Right atrium auricular region (tissue), 2 donors: ENCODE results near the gene DGKG. TPM values are rescaled to one million over a fixed set of nuclear protein-coding genes. Genes with fewer than 3 reads are reported as not detected.

Experiments
- DNase-seq: peaks from one replicate; pipeline ENCODE4 v3.0.0-alpha.2; 2019; ENCODE audit warnings: low spot score
- H3K27ac ChIP-seq, 2 donors: fragments of 200-600 bp; sonication (generic); 1 replicate in 1 of 2; 2 replicates in 1 of 2; pipeline ENCODE4 v1.5.1; 2016 to 2019
- H3K27me3 ChIP-seq, 2 donors: fragments of 200-600 bp; sonication (generic); one replicate each; pipeline versions ENCODE4 v1.5.1 to v1.6.0; 2017 to 2019
- H3K36me3 ChIP-seq: fragments of 200-600 bp; sonication (generic); one replicate; pipeline ENCODE4 v1.5.1; 2016
- H3K4me1 ChIP-seq, 2 donors: fragments of 200-600 bp; sonication (generic); one replicate each; pipeline versions ENCODE4 v1.5.1 to v1.6.0; 2017 to 2019
- H3K4me3 ChIP-seq, 2 donors: fragments of 200-600 bp; sonication (generic); 1 replicate in 1 of 2; 2 replicates in 1 of 2; pipeline ENCODE4 v1.5.1; 2017 to 2019; ENCODE audit warnings: mild to moderate bottlenecking in 1 of 2, moderate library complexity in 1 of 2
- H3K9me3 ChIP-seq, 2 donors: fragments of 200-600 bp; sonication (generic); one replicate each; pipeline ENCODE4 v1.5.1; 2019
- CTCF ChIP-seq, 2 donors: fragments of 200-600 bp; sonication (generic); IDR thresholded peaks; one replicate each; pipeline ENCODE4 v1.5.1; 2019; ENCODE audit warnings: antibody characterized with exemption in 2 of 2
- total RNA-seq, 2 donors: library from RNA; depleted of rRNA; stranded (reverse); fragments of >200 nt; gene quantifications; one replicate each; pipeline ENCODE4 v1.1.0, GENCODE V29; 2016

Gene DGKG
- total RNA-seq, 2 donors from 2014 or later = 25.1 to 27.4 TPM

GRCh38 chr3:186100398-186100797 lies 261.6 kb downstream of the DGKG start:
- H3K36me3 ChIP-seq = no peaks in the 10 kb centered on the region
- no peaks in the 10 kb centered on the region for H3K27me3 ChIP-seq
- H3K4me1 ChIP-seq = peaks cover 0 to 37% of the 10 kb centered on the region in 2 donors
- no peak for TF ChIP-seq CTCF (IDR thresholded peaks at IDR 0.05)
- H3K27ac ChIP-seq = no peak overlapping the region
- no peaks in the 10 kb centered on the region for H3K9me3 ChIP-seq
- H3K4me3 ChIP-seq = no peak overlapping the region
- no peak for DNase-seq

- TF ChIP-seq CTCF (IDR thresholded peaks at IDR 0.05) = no peak
- H3K27ac ChIP-seq = peak overlapping the region in 1 of 2 donors; percentile 42
- H3K9me3 ChIP-seq = no peaks in the 10 kb centered on the region
- no peaks in the 10 kb centered on the region for H3K27me3 ChIP-seq
- no peaks in the 10 kb centered on the region for H3K36me3 ChIP-seq
- peaks cover 0 to 37% of the 10 kb centered on the region in 2 donors for H3K4me1 ChIP-seq
- no peak overlapping the region for H3K4me3 ChIP-seq
- DNase-seq = peak; percentile 66
Observed at GRCh38 chr3:186099178-186099577, 262.9 kb downstream of the DGKG start.

GRCh38 chr3:186098740-186099139 lies 263.3 kb downstream of the DGKG start:
- Histone ChIP-seq H3K27me3 (no peaks in the 10 kb centered on the region), H3K4me1 (peaks cover 0 to 37% of the 10 kb centered on the region in 2 donors), H3K27ac (peak overlapping the region in 1 of 2 donors; percentile 42), H3K4me3 (no peak overlapping the region), H3K9me3 (no peaks in the 10 kb centered on the region), H3K36me3 (no peaks in the 10 kb centered on the region)
- no peak for DNase-seq
- no peak for TF ChIP-seq CTCF (IDR thresholded peaks at IDR 0.05)

GRCh38 chr3:186097663-186098451 lies 264.2 kb downstream of the DGKG start:
- peak overlapping the region in 1 of 2 donors; percentile 50 for H3K4me3 ChIP-seq
- peak overlapping the region; percentile 42 to 56 for H3K27ac ChIP-seq
- H3K4me1 ChIP-seq = peaks cover 0 to 37% of the 10 kb centered on the region in 2 donors
- no peaks in the 10 kb centered on the region for H3K9me3 ChIP-seq
- no peak for TF ChIP-seq CTCF (IDR thresholded peaks at IDR 0.05)
- no peaks in the 10 kb centered on the region for H3K27me3 ChIP-seq
- DNase-seq = peak; percentile 77
- no peaks in the 10 kb centered on the region for H3K36me3 ChIP-seq

GRCh38 chr3:186097317-186097662 lies 264.7 kb downstream of the DGKG start:
- Histone ChIP-seq H3K4me3 (peak overlapping the region in 1 of 2 donors; percentile 50), H3K27ac (peak overlapping the region in 1 of 2 donors; percentile 56), H3K27me3 (no peaks in the 10 kb centered on the region), H3K4me1 (peaks cover 0 to 37% of the 10 kb centered on the region in 2 donors), H3K9me3 (no peaks in the 10 kb centered on the region), H3K36me3 (no peaks in the 10 kb centered on the region)
- no peak for DNase-seq
- TF ChIP-seq CTCF (IDR thresholded peaks at IDR 0.05) = no peak

Other genes starting within 250 kb of the DGKG start
- under 1 TPM in 1 of 2 donors, not detected in 1; 0.67 TPM for gene CRYGS, start 182.1 kb upstream of the DGKG start, total RNA-seq
- gene TBCCD1, start 205.1 kb upstream of the DGKG start, total RNA-seq = 10 to 100 TPM in 1 of 2 donors, 1 to 10 TPM in 1; 8.6 to 10.3 TPM
- gene DNAJB11, start 208.5 kb upstream of the DGKG start, total RNA-seq = 10 to 100 TPM; 39.1 to 39.3 TPM